IMR-90 (cell line): ENCODE measurements around the gene CHRM3. TPM values are rescaled to one million over a fixed set of nuclear protein-coding genes. Genes with fewer than 3 reads are reported as not detected.

ENCODE experiments used
- ATAC-seq: fragments of 200-7000 bp; cut with Tn5 transposase; 2 replicates; pipeline ENCODE4 v1.9.1; 2020; ENCODE audit warnings: low read depth, mild to moderate bottlenecking, moderate library complexity
- BruUV-seq: library from RNA; stranded (reverse); fragments of 400-500 nt; replicated peaks from 2 replicates; lab custom pipeline; 2021; lab: Mats Ljungman, UMichigan
- CTCF ChIA-PET: fragments of 300-600 bp; formaldehyde crosslinking; extraction: SDS; loops from one replicate; lab custom pipeline; 2021; ENCODE audit warnings: antibody characterized with exemption; lab: Yijun Ruan, JAX
- POLR2A ChIA-PET: fragments of 300-600 bp; sonication (Branson Sonifier 250); formaldehyde crosslinking; loops from one replicate; lab custom pipeline; 2022; ENCODE audit warnings: antibody characterized with exemption; ENCODE audit not compliant: unreplicated experiment; lab: Charles Lee
- DNase-seq: peaks from one replicate; pipeline ENCODE4 v3.0.0; 2013
- H2AFZ ChIP-seq: replicated peaks from 2 replicates; pipeline ENCODE3; 2013; ENCODE audit warnings: low read length, mild to moderate bottlenecking; ENCODE audit not compliant: poor library complexity
- H2AK5ac ChIP-seq: 2 replicates; pipeline ENCODE4 v1.6.1; 2013; ENCODE audit warnings: low read depth, low read length, inconsistent platforms
- H2AK9ac ChIP-seq: replicated peaks from 2 replicates; pipeline ENCODE3; 2013; ENCODE audit warnings: mild to moderate bottlenecking, low read depth, low read length, moderate library complexity; ENCODE audit not compliant: poor library complexity
- H2BK120ac ChIP-seq: 2 replicates; pipeline ENCODE4 v1.6.1; 2013; ENCODE audit warnings: low read depth, low read length, inconsistent platforms
- H2BK15ac ChIP-seq: 3 replicates; pipeline ENCODE4 v1.6.1; 2013; ENCODE audit warnings: low read depth, low read length, inconsistent platforms
- H2BK20ac ChIP-seq: 2 replicates; pipeline ENCODE4 v1.6.1; 2013; ENCODE audit warnings: low read depth, mild to moderate bottlenecking, inconsistent platforms, low read length, moderate library complexity
- H2BK5ac ChIP-seq: 2 replicates; pipeline ENCODE4 v1.6.1; 2013; ENCODE audit warnings: mild to moderate bottlenecking, low read depth, low read length, inconsistent platforms; ENCODE audit not compliant: poor library complexity, severe bottlenecking
- H3K14ac ChIP-seq: replicated peaks from 2 replicates; pipeline ENCODE4 v1.6.1; 2013; ENCODE audit warnings: low read depth, low read length, inconsistent platforms
- H3K18ac ChIP-seq: 2 replicates; pipeline ENCODE4 v1.6.1; 2013; ENCODE audit warnings: low read depth, low read length, control low read depth
- H3K23ac ChIP-seq: 2 replicates; pipeline ENCODE4 v1.6.1; 2013; ENCODE audit warnings: low read depth, low read length, inconsistent platforms
- H3K27ac ChIP-seq: 2 replicates; pipeline ENCODE4 v1.5.1; 2013; ENCODE audit warnings: mild to moderate bottlenecking, control low read depth, low read length; ENCODE audit not compliant: insufficient read depth
- H3K27me3 ChIP-seq: 2 replicates; pipeline ENCODE4 v1.6.1; 2013; ENCODE audit warnings: low read length; ENCODE audit not compliant: control insufficient read depth, insufficient read depth
- H3K36me3 ChIP-seq: 2 replicates; pipeline ENCODE4 v1.6.1; 2013; ENCODE audit warnings: low read length, mixed read lengths; ENCODE audit not compliant: control insufficient read depth, insufficient read depth
- H3K4ac ChIP-seq: 2 replicates; pipeline ENCODE4 v1.6.1; 2013; ENCODE audit warnings: low read depth, low read length, inconsistent platforms
- H3K4me1 ChIP-seq: 2 replicates; pipeline ENCODE4 v1.6.1; 2013; ENCODE audit warnings: low read length, mixed read lengths; ENCODE audit not compliant: control insufficient read depth, insufficient read depth
- H3K4me2 ChIP-seq: 2 replicates; pipeline ENCODE4 v1.6.1; 2013; ENCODE audit warnings: low read depth, mild to moderate bottlenecking, control low read depth, low read length, moderate library complexity
- H3K4me3 ChIP-seq: 2 replicates; pipeline ENCODE4 v1.5.1; 2013; ENCODE audit warnings: low read depth, mild to moderate bottlenecking, control low read depth, low read length, moderate library complexity; ENCODE audit not compliant: insufficient read depth
- H3K56ac ChIP-seq: 2 replicates; pipeline ENCODE4 v1.6.1; 2013; ENCODE audit warnings: low read length, inconsistent platforms; ENCODE audit not compliant: insufficient read depth; ENCODE audit errors: extremely low read depth
- H3K79me1 ChIP-seq, 2 experiments: 2 replicates each; pipeline ENCODE4 v1.6.1; 2013; ENCODE audit warnings: low read length in 2 of 2, inconsistent platforms in 1 of 2, low read depth in 1 of 2
- H3K9ac ChIP-seq: 2 replicates; pipeline ENCODE4 v1.6.1; 2013; ENCODE audit warnings: low read depth, low read length, control low read depth
- H3K9me1 ChIP-seq: 2 replicates; pipeline ENCODE4 v1.6.1; 2013; ENCODE audit warnings: low read length, inconsistent platforms; ENCODE audit not compliant: insufficient read depth
- H3K9me3 ChIP-seq: 2 replicates; pipeline ENCODE4 v1.6.1; 2013; ENCODE audit warnings: low read length; ENCODE audit not compliant: control insufficient read depth, insufficient read depth
- H4K20me1 ChIP-seq: 2 replicates; pipeline ENCODE4 v1.6.1; 2013; ENCODE audit warnings: low read length, inconsistent platforms; ENCODE audit not compliant: insufficient read depth
- H4K5ac ChIP-seq: 2 replicates; pipeline ENCODE4 v1.6.1; 2013; ENCODE audit warnings: mild to moderate bottlenecking, low read depth, low read length, control low read depth
- H4K8ac ChIP-seq, 2 experiments: 2 replicates each; pipeline ENCODE4 v1.6.1; 2013; ENCODE audit warnings: low read depth in 2 of 2, low read length in 2 of 2, control low read depth in 1 of 2, inconsistent platforms in 1 of 2
- H4K91ac ChIP-seq: 2 replicates; pipeline ENCODE4 v1.6.1; 2013; ENCODE audit warnings: low read depth, low read length, inconsistent platforms; ENCODE audit not compliant: insufficient read depth
- CHD1 ChIP-seq: IDR thresholded peaks from 2 replicates; pipeline ENCODE4 v1.6.1; 2012; ENCODE audit warnings: low read depth, low read length, improper control_type of control experiment
- WGBS, 2 experiments: methylation state at CpG; one replicate each; pipeline versions ENCODE4 v1.1.5 to v1.1.7; 2013; ENCODE audit warnings: missing lambda C conversion rate in 2 of 2; ENCODE audit not compliant: insufficient read length in 1 of 2; ENCODE audit errors: extremely low coverage in 2 of 2; 5-methylcytosine and 5-hydroxymethylcytosine counted together
- dilution Hi-C: fragments of 300-500 bp; cut with HindIII; formaldehyde crosslinking; loops from one replicate; pipeline ENCODE4 v1.14.3; 2018; ENCODE audit warnings: low sequenced_read_pairs; ENCODE audit not compliant: unreplicated experiment
- in situ Hi-C: fragments of 300-500 bp; cut with MboI; formaldehyde crosslinking; loops from 3 replicates; pipeline ENCODE4 v1.14.3; 2019; ENCODE audit warnings: low sequenced_read_pairs, inconsistent platforms, mixed read lengths
- intact Hi-C: fragments of 100-400 bp; cut with micrococcal nuclease; formaldehyde crosslinking; loops from 2 replicates; pipeline ENCODE4 v1.10.0; 2022
- polyA plus RNA-seq, 3 experiments: library from polyadenylated mRNA; depleted of rRNA; stranded (reverse); fragments of >200 nt; gene quantifications; 2 replicates each; pipeline ENCODE4 v1.2.3, GENCODE V29; 2012; ENCODE audit warnings: low replicate concordance in 1 of 3
- total RNA-seq: library from RNA; depleted of rRNA; stranded (reverse); fragments of >200 nt; gene quantifications from 2 replicates; pipeline ENCODE4 v1.2.3, GENCODE V29; 2012
- TF ChIP-seq, protein P1 (sequence below): conservative IDR thresholded peaks from 2 replicates; pipeline ENCODE4 v1.5.1; 2012; ENCODE audit warnings: mild to moderate bottlenecking, low read depth, low read length, improper control_type of control experiment
- TF ChIP-seq, protein P2 (sequence below): fragments of 150-350 bp; IDR thresholded peaks from 2 replicates; pipeline ENCODE4 v1.6.1; 2017; ENCODE audit warnings: mild to moderate bottlenecking, antibody characterized with exemption, low read length, low read depth

CHRM3 gene
- total and polyA plus RNA-seq, 2 of the 4 experiments (the other 2 are of a cell fraction), result not detected

DNA sequence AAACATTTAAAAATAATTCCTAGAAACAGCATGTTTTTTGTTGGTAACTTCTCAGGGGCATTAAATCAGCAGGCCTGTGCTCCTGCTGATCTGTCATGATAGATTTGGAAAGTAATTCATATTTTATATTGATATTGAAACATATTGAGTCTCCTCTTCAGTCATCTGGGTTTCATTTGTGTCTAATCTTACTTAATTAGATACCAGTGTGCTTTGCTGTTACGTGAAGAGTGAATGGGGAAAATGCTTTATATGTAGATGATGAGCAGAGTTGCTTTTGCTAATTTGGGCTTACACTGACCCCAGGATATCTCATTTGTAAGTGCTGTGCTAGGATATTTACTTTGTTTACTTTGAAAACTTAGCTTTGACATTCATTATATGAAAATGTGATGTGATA is 45.9 kb downstream of the CHRM3 start:
- H2BK120ac ChIP-seq, result no peak overlapping the region
- BruUV-seq, result no TSS peak

More for the DNA sequence above, 45.9 kb downstream of the CHRM3 start:
- in situ Hi-C loops, result no loop called here
- no CpG with 5 or more reads among the region's 1 CpG for WGBS, 2 experiments
- H3K4me1 ChIP-seq, result no peaks in the 10 kb centered on the region
- H3K23ac ChIP-seq, result no peak overlapping the region
- H3K4me3 ChIP-seq, result no peak overlapping the region
- CTCF ChIA-PET, result no interaction called here
- H3K4ac ChIP-seq, result no peak overlapping the region
- no peak overlapping the region for H3K9ac ChIP-seq
- H3K14ac ChIP-seq, result no peak overlapping the region
- H3K36me3 ChIP-seq, result no peaks in the 10 kb centered on the region
- DNase-seq (no peak), ATAC-seq (no peak)
- H4K8ac ChIP-seq, result no peak overlapping the region
- no peak overlapping the region for H2AK5ac ChIP-seq
- no peak overlapping the region for H3K18ac ChIP-seq
- H3K4me2 ChIP-seq, result no peak overlapping the region
- H2BK5ac ChIP-seq, result no peak overlapping the region
- POLR2A ChIA-PET, result no interaction called here
- intact Hi-C loops, result no loop called here
- H4K5ac ChIP-seq, result no peak overlapping the region
- no peak overlapping the region for H2AFZ ChIP-seq
- no peak for TF ChIP-seq CHD1
- TF ChIP-seq, protein P1, sequence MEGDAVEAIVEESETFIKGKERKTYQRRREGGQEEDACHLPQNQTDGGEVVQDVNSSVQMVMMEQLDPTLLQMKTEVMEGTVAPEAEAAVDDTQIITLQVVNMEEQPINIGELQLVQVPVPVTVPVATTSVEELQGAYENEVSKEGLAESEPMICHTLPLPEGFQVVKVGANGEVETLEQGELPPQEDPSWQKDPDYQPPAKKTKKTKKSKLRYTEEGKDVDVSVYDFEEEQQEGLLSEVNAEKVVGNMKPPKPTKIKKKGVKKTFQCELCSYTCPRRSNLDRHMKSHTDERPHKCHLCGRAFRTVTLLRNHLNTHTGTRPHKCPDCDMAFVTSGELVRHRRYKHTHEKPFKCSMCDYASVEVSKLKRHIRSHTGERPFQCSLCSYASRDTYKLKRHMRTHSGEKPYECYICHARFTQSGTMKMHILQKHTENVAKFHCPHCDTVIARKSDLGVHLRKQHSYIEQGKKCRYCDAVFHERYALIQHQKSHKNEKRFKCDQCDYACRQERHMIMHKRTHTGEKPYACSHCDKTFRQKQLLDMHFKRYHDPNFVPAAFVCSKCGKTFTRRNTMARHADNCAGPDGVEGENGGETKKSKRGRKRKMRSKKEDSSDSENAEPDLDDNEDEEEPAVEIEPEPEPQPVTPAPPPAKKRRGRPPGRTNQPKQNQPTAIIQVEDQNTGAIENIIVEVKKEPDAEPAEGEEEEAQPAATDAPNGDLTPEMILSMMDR, result no peak
- TF ChIP-seq, protein P2, sequence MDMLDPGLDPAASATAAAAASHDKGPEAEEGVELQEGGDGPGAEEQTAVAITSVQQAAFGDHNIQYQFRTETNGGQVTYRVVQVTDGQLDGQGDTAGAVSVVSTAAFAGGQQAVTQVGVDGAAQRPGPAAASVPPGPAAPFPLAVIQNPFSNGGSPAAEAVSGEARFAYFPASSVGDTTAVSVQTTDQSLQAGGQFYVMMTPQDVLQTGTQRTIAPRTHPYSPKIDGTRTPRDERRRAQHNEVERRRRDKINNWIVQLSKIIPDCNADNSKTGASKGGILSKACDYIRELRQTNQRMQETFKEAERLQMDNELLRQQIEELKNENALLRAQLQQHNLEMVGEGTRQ, result no peak
- no peak overlapping the region for H3K27ac ChIP-seq
- dilution Hi-C loops, result no loop called here
- H4K91ac ChIP-seq, result no peak overlapping the region
- H2BK15ac ChIP-seq, result no peak overlapping the region
- no peak overlapping the region for H2BK20ac ChIP-seq
- no peaks in the 10 kb centered on the region for H3K9me1 ChIP-seq
- no peaks in the 10 kb centered on the region for H4K20me1 ChIP-seq
- H3K9me3 ChIP-seq, result peaks cover 11% of the 10 kb centered on the region
- no peak overlapping the region for H2AK9ac ChIP-seq
- no peaks in the 10 kb centered on the region for H3K27me3 ChIP-seq
- H3K56ac ChIP-seq, result no peak overlapping the region
- H3K79me1 ChIP-seq, result no peaks in the 10 kb centered on the region
